IMR-90 (cell line): ENCODE data around the gene PDGFC. TPM values are rescaled to one million over a fixed set of nuclear protein-coding genes. Genes with fewer than 3 reads are reported as not detected.

Experiments
- ATAC-seq: fragments of 200-7000 bp; cut with Tn5 transposase; 2 replicates; pipeline ENCODE4 v1.9.1; 2020; ENCODE audit warnings: low read depth, mild to moderate bottlenecking, moderate library complexity
- BruUV-seq: library from RNA; stranded (reverse); fragments of 400-500 nt; replicated peaks from 2 replicates; lab custom pipeline; 2021; lab: Mats Ljungman, UMichigan
- CTCF ChIA-PET: fragments of 300-600 bp; formaldehyde crosslinking; extraction: SDS; loops from one replicate; lab custom pipeline; 2021; ENCODE audit warnings: antibody characterized with exemption; lab: Yijun Ruan, JAX
- POLR2A ChIA-PET: fragments of 300-600 bp; sonication (Branson Sonifier 250); formaldehyde crosslinking; loops from one replicate; lab custom pipeline; 2022; ENCODE audit warnings: antibody characterized with exemption; ENCODE audit not compliant: unreplicated experiment; lab: Charles Lee
- DNase-seq: peaks from one replicate; pipeline ENCODE4 v3.0.0; 2013
- H2AFZ ChIP-seq: replicated peaks from 2 replicates; pipeline ENCODE3; 2013; ENCODE audit warnings: low read length, mild to moderate bottlenecking; ENCODE audit not compliant: poor library complexity
- H2AK5ac ChIP-seq: 2 replicates; pipeline ENCODE4 v1.6.1; 2013; ENCODE audit warnings: low read depth, low read length, inconsistent platforms
- H2AK9ac ChIP-seq: replicated peaks from 2 replicates; pipeline ENCODE3; 2013; ENCODE audit warnings: mild to moderate bottlenecking, low read depth, low read length, moderate library complexity; ENCODE audit not compliant: poor library complexity
- H2BK120ac ChIP-seq: 2 replicates; pipeline ENCODE4 v1.6.1; 2013; ENCODE audit warnings: low read depth, low read length, inconsistent platforms
- H2BK15ac ChIP-seq: 3 replicates; pipeline ENCODE4 v1.6.1; 2013; ENCODE audit warnings: low read depth, low read length, inconsistent platforms
- H2BK20ac ChIP-seq: 2 replicates; pipeline ENCODE4 v1.6.1; 2013; ENCODE audit warnings: low read depth, mild to moderate bottlenecking, inconsistent platforms, low read length, moderate library complexity
- H2BK5ac ChIP-seq: 2 replicates; pipeline ENCODE4 v1.6.1; 2013; ENCODE audit warnings: mild to moderate bottlenecking, low read depth, low read length, inconsistent platforms; ENCODE audit not compliant: poor library complexity, severe bottlenecking
- H3K14ac ChIP-seq: replicated peaks from 2 replicates; pipeline ENCODE4 v1.6.1; 2013; ENCODE audit warnings: low read depth, low read length, inconsistent platforms
- H3K18ac ChIP-seq: 2 replicates; pipeline ENCODE4 v1.6.1; 2013; ENCODE audit warnings: low read depth, low read length, control low read depth
- H3K23ac ChIP-seq: 2 replicates; pipeline ENCODE4 v1.6.1; 2013; ENCODE audit warnings: low read depth, low read length, inconsistent platforms
- H3K27ac ChIP-seq: 2 replicates; pipeline ENCODE4 v1.5.1; 2013; ENCODE audit warnings: mild to moderate bottlenecking, control low read depth, low read length; ENCODE audit not compliant: insufficient read depth
- H3K27me3 ChIP-seq: 2 replicates; pipeline ENCODE4 v1.6.1; 2013; ENCODE audit warnings: low read length; ENCODE audit not compliant: control insufficient read depth, insufficient read depth
- H3K36me3 ChIP-seq: 2 replicates; pipeline ENCODE4 v1.6.1; 2013; ENCODE audit warnings: low read length, mixed read lengths; ENCODE audit not compliant: control insufficient read depth, insufficient read depth
- H3K4ac ChIP-seq: 2 replicates; pipeline ENCODE4 v1.6.1; 2013; ENCODE audit warnings: low read depth, low read length, inconsistent platforms
- H3K4me1 ChIP-seq: 2 replicates; pipeline ENCODE4 v1.6.1; 2013; ENCODE audit warnings: low read length, mixed read lengths; ENCODE audit not compliant: control insufficient read depth, insufficient read depth
- H3K4me2 ChIP-seq: 2 replicates; pipeline ENCODE4 v1.6.1; 2013; ENCODE audit warnings: low read depth, mild to moderate bottlenecking, control low read depth, low read length, moderate library complexity
- H3K4me3 ChIP-seq: 2 replicates; pipeline ENCODE4 v1.5.1; 2013; ENCODE audit warnings: low read depth, mild to moderate bottlenecking, control low read depth, low read length, moderate library complexity; ENCODE audit not compliant: insufficient read depth
- H3K56ac ChIP-seq: 2 replicates; pipeline ENCODE4 v1.6.1; 2013; ENCODE audit warnings: low read length, inconsistent platforms; ENCODE audit not compliant: insufficient read depth; ENCODE audit errors: extremely low read depth
- H3K79me1 ChIP-seq, 2 experiments: 2 replicates each; pipeline ENCODE4 v1.6.1; 2013; ENCODE audit warnings: low read length in 2 of 2, inconsistent platforms in 1 of 2, low read depth in 1 of 2
- H3K9ac ChIP-seq: 2 replicates; pipeline ENCODE4 v1.6.1; 2013; ENCODE audit warnings: low read depth, low read length, control low read depth
- H3K9me1 ChIP-seq: 2 replicates; pipeline ENCODE4 v1.6.1; 2013; ENCODE audit warnings: low read length, inconsistent platforms; ENCODE audit not compliant: insufficient read depth
- H3K9me3 ChIP-seq: 2 replicates; pipeline ENCODE4 v1.6.1; 2013; ENCODE audit warnings: low read length; ENCODE audit not compliant: control insufficient read depth, insufficient read depth
- H4K20me1 ChIP-seq: 2 replicates; pipeline ENCODE4 v1.6.1; 2013; ENCODE audit warnings: low read length, inconsistent platforms; ENCODE audit not compliant: insufficient read depth
- H4K5ac ChIP-seq: 2 replicates; pipeline ENCODE4 v1.6.1; 2013; ENCODE audit warnings: mild to moderate bottlenecking, low read depth, low read length, control low read depth
- H4K8ac ChIP-seq, 2 experiments: 2 replicates each; pipeline ENCODE4 v1.6.1; 2013; ENCODE audit warnings: low read depth in 2 of 2, low read length in 2 of 2, control low read depth in 1 of 2, inconsistent platforms in 1 of 2
- H4K91ac ChIP-seq: 2 replicates; pipeline ENCODE4 v1.6.1; 2013; ENCODE audit warnings: low read depth, low read length, inconsistent platforms; ENCODE audit not compliant: insufficient read depth
- CEBPB ChIP-seq: IDR thresholded peaks from 2 replicates; pipeline ENCODE4 v1.6.1; 2012; ENCODE audit warnings: low read depth, low read length, improper control_type of control experiment
- ELK1 ChIP-seq: fragments of 150-350 bp; IDR thresholded peaks from 2 replicates; pipeline ENCODE4 v1.6.1; 2016; ENCODE audit warnings: low read depth, mild to moderate bottlenecking, low read length, moderate library complexity, borderline replicate concordance
- FOS ChIP-seq: fragments of 150-350 bp; IDR thresholded peaks from 2 replicates; pipeline ENCODE4 v1.6.1; 2016; ENCODE audit warnings: low read depth, low read length
- MAFK ChIP-seq: IDR thresholded peaks from 2 replicates; pipeline ENCODE4 v1.6.1; 2012; ENCODE audit warnings: low read depth, low read length, improper control_type of control experiment
- POLR2A ChIP-seq: IDR thresholded peaks from 2 replicates; pipeline ENCODE4 v1.6.1; 2012; ENCODE audit warnings: mild to moderate bottlenecking, low read depth, low read length
- RAD21 ChIP-seq: IDR thresholded peaks from 2 replicates; pipeline ENCODE4 v1.6.1; 2012; ENCODE audit warnings: low read length, improper control_type of control experiment
- RCOR1 ChIP-seq: IDR thresholded peaks from 2 replicates; pipeline ENCODE4 v1.6.1; 2012; ENCODE audit warnings: mild to moderate bottlenecking, low read length, improper control_type of control experiment; ENCODE audit not compliant: insufficient replicate concordance
- RFX5 ChIP-seq: IDR thresholded peaks from 2 replicates; pipeline ENCODE4 v1.8.0; 2012; ENCODE audit warnings: low read depth, mild to moderate bottlenecking, low read length, moderate library complexity
- SMC3 ChIP-seq: fragments of 150-350 bp; IDR thresholded peaks from 2 replicates; pipeline ENCODE4 v1.6.1; 2016; ENCODE audit warnings: low read depth, mild to moderate bottlenecking, antibody characterized with exemption, low read length, moderate library complexity
- WGBS, 2 experiments: methylation state at CpG; one replicate each; pipeline versions ENCODE4 v1.1.5 to v1.1.7; 2013; ENCODE audit warnings: missing lambda C conversion rate in 2 of 2; ENCODE audit not compliant: insufficient read length in 1 of 2; ENCODE audit errors: extremely low coverage in 2 of 2; 5-methylcytosine and 5-hydroxymethylcytosine counted together
- dilution Hi-C: fragments of 300-500 bp; cut with HindIII; formaldehyde crosslinking; loops from one replicate; pipeline ENCODE4 v1.14.3; 2018; ENCODE audit warnings: low sequenced_read_pairs; ENCODE audit not compliant: unreplicated experiment
- in situ Hi-C: fragments of 300-500 bp; cut with MboI; formaldehyde crosslinking; loops from 3 replicates; pipeline ENCODE4 v1.14.3; 2019; ENCODE audit warnings: low sequenced_read_pairs, inconsistent platforms, mixed read lengths
- intact Hi-C: fragments of 100-400 bp; cut with micrococcal nuclease; formaldehyde crosslinking; loops from 2 replicates; pipeline ENCODE4 v1.10.0; 2022
- polyA plus RNA-seq, 3 experiments: library from polyadenylated mRNA; depleted of rRNA; stranded (reverse); fragments of >200 nt; gene quantifications; 2 replicates each; pipeline ENCODE4 v1.2.3, GENCODE V29; 2012; ENCODE audit warnings: low replicate concordance in 1 of 3
- total RNA-seq: library from RNA; depleted of rRNA; stranded (reverse); fragments of >200 nt; gene quantifications from 2 replicates; pipeline ENCODE4 v1.2.3, GENCODE V29; 2012

PDGFC gene
- total and polyA plus RNA-seq, 2 of the 4 experiments (the other 2 are of a cell fraction), result 19.8 to 90.7 TPM

GRCh38 chr4:156797206-156797605 lies 174.4 kb downstream of the PDGFC start:
- Histone ChIP-seq H4K91ac (no peak overlapping the region), H2AK5ac (no peak overlapping the region), H3K18ac (no peak overlapping the region), H3K9me3 (no peaks in the 10 kb centered on the region), H3K4me3 (no peak overlapping the region), H4K5ac (no peak overlapping the region), H2BK5ac (no peak overlapping the region), H3K23ac (no peak overlapping the region), H4K20me1 (no peaks in the 10 kb centered on the region), H3K4me2 (no peak overlapping the region), H3K4ac (no peak overlapping the region), H3K27me3 (no peaks in the 10 kb centered on the region), H3K9ac (no peak overlapping the region), H3K79me1 (peaks cover 4 to 19% of the 10 kb centered on the region in 2 experiments; a peak in 3 of 4 replicates), H3K36me3 (peaks cover 2% of the 10 kb centered on the region; the same call in 1 of the 2 replicates), H2BK15ac (no peak overlapping the region), H2AFZ (no peak overlapping the region), H3K9me1 (no peaks in the 10 kb centered on the region), H3K4me1 (peaks cover 2% of the 10 kb centered on the region; the same call in 1 of the 2 replicates), H3K56ac (no peak overlapping the region), H2BK20ac (no peak overlapping the region), H3K27ac (no peak overlapping the region), H4K8ac (no peak overlapping the region), H2BK120ac (no peak overlapping the region), H3K14ac (no peak overlapping the region), H2AK9ac (no peak overlapping the region)
- WGBS, 2 experiments, result no CpG with 5 or more reads among the region's 5 CpGs
- no TSS peak for BruUV-seq
- dilution Hi-C loops, result no loop called here
- in situ Hi-C loops, result no loop called here
- TF ChIP-seq ELK1, result no peak
- TF ChIP-seq CEBPB, result no peak
- TF ChIP-seq SMC3, result no peak
- no peak for TF ChIP-seq RFX5
- TF ChIP-seq POLR2A, result no peak
- no peak for TF ChIP-seq MAFK
- no peak for TF ChIP-seq RCOR1
- no peak for TF ChIP-seq FOS
- no peak for TF ChIP-seq RAD21
- DNase-seq (no peak), ATAC-seq (no peak)
- intact Hi-C loops, result no loop called here
- ChIA-PET CTCF (interaction anchor here (0.6 to 0.8 kb wide), 6 partner anchors 13 to 1424 kb away, joined by 3 to 4 read pairs (median 4); no protein-coding TSS in a partner anchor), POLR2A (no interaction called here)
